Ascending aorta (tissue), 2 donors: ENCODE measurements around the gene PIWIL1. TPM values are rescaled to one million over a fixed set of nuclear protein-coding genes. Genes with fewer than 3 reads are reported as not detected.

Experiments used
- DNase-seq, 2 donors: peaks; one replicate each; pipeline ENCODE4 v3.0.0-alpha.2; 2019; ENCODE audit warnings: low spot score in 2 of 2
- H3K27ac ChIP-seq, 2 donors: fragments of 200-600 bp; sonication (generic); one replicate each; pipeline ENCODE4 v1.5.1; 2016 to 2017; ENCODE audit warnings: mild to moderate bottlenecking in 1 of 2
- H3K27me3 ChIP-seq: fragments of 200-600 bp; sonication (generic); one replicate; pipeline ENCODE4 v1.5.1; 2017
- H3K36me3 ChIP-seq, 2 donors: fragments of 200-600 bp; sonication (generic); one replicate each; pipeline ENCODE4 v1.5.1; 2016
- H3K4me1 ChIP-seq, 2 donors: fragments of 200-600 bp; sonication (generic); one replicate each; pipeline ENCODE4 v1.5.1; 2016 to 2017; ENCODE audit warnings: mild to moderate bottlenecking in 1 of 2
- H3K4me3 ChIP-seq, 2 donors: fragments of 200-600 bp; sonication (generic); one replicate each; pipeline ENCODE4 v1.5.1; 2016 to 2017; ENCODE audit warnings: mild to moderate bottlenecking in 1 of 2
- H3K9me3 ChIP-seq, 2 donors: fragments of 200-600 bp; sonication (generic); one replicate each; pipeline ENCODE4 v1.5.1; 2016
- CTCF ChIP-seq, 3 experiments: fragments of 200-600 bp in 2 of 3; fragments of 450-650 bp in 1 of 3; sonication (generic) in 2 of 3; IDR thresholded peaks; one replicate each; pipeline ENCODE4 v1.5.1; 2016 to 2019; ENCODE audit warnings: antibody characterized with exemption in 3 of 3, mild to moderate bottlenecking in 1 of 3, moderate library complexity in 1 of 3
- intact Hi-C: fragments of 100-400 bp; cut with DNase I; formaldehyde crosslinking; loops from one replicate; pipeline ENCODE4 v1.15.1; 2023
- total RNA-seq: library from RNA; depleted of rRNA; stranded (reverse); fragments of >200 nt; gene quantifications from one replicate; pipeline ENCODE4 v1.1.0, GENCODE V29; 2016

PIWIL1 gene
- total RNA-seq, 1 donor from 2014 or later, result not detected

- Histone ChIP-seq H3K27ac (no peak overlapping the region), H3K4me3 (no peak overlapping the region), H3K9me3 (no peaks in the 10 kb centered on the region), H3K27me3 (no peaks in the 10 kb centered on the region), H3K36me3 (no peaks in the 10 kb centered on the region), H3K4me1 (no peaks in the 10 kb centered on the region)
- intact Hi-C loops, result no loop called here
- DNase-seq, result no peak
- no peak for TF ChIP-seq CTCF (IDR thresholded peaks at IDR 0.05)
Measured at GRCh38 chr12:130299574-130299973, 38.1 kb upstream of the PIWIL1 start.

DNA sequence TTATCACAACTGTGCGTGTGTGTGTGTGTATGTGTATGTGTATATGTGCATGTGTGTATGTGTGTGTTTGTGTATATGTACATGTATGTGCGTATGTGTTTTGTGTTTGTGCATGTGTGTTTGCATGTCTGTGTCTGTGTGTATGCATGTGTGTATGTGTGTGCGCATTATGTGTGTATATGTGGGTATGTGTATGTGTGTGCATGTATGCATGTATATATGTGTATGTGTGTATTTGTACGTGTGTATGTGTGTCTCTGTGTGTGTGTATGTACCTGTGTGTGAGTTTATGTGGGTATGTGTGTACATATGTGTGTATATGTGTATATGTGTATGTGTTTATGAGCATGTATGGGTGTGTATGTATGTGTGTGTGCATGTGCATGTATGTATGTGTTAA is 37.6 kb upstream of the PIWIL1 start:
- Histone ChIP-seq H3K36me3 (no peaks in the 10 kb centered on the region), H3K4me3 (no peak overlapping the region), H3K27me3 (no peaks in the 10 kb centered on the region), H3K27ac (no peak overlapping the region), H3K4me1 (no peaks in the 10 kb centered on the region), H3K9me3 (no peaks in the 10 kb centered on the region)
- TF ChIP-seq CTCF (IDR thresholded peaks at IDR 0.05), result no peak
- intact Hi-C loops, result no loop called here
- DNase-seq, result no peak

DNA sequence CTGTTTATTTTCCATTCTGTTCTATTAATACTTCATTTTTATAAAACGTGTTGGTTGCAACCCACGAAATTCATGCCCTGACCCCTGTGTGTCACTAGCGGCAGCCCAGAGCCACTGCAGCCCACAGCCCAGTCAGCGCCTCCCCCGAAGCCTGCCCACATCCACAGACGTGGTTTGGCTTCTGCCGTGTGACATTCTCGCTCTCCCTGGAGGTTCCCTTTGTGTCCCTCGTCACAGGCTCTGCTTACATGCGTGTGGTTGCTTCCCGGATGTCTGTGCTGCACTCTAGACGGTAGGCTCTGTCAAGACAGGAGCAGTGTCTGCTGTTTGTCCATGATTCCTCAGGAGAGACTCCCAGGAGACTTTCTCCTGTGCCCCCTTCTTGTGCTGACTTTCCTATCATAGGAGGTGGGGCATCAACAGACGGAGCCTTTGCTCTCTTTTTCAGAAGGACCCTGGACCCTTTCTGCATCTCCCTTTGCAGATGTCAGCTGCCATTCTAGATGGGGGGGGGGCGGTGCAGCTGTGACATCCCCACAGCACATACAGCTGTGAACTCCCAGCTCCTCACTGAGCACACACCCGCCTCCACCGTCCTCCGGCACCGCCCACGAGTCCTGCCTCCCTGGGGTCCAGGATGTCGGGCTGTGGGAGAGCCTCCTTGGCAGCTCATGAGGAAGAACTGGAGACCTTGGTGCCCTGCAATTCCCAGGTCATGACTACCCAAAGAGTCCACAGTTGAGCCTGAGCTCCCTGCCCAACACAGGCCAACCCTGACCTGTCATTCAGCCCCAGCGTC is 36.8 kb upstream of the PIWIL1 start:
- no peak for TF ChIP-seq CTCF (IDR thresholded peaks at IDR 0.05)
- no peak for DNase-seq

GRCh38 chr12:130301559-130301958 is 36.1 kb upstream of the PIWIL1 start:
- no peak overlapping the region for H3K27ac ChIP-seq
- H3K4me1 ChIP-seq, result no peaks in the 10 kb centered on the region
- H3K36me3 ChIP-seq, result no peaks in the 10 kb centered on the region
- H3K4me3 ChIP-seq, result no peak overlapping the region
- no peak for DNase-seq
- H3K27me3 ChIP-seq, result no peaks in the 10 kb centered on the region
- H3K9me3 ChIP-seq, result no peaks in the 10 kb centered on the region
- TF ChIP-seq CTCF (IDR thresholded peaks at IDR 0.05), result no peak
- intact Hi-C loops, result no loop called here

More for the DNA sequence above, 36.8 kb upstream of the PIWIL1 start:
- H3K9me3 ChIP-seq, result no peaks in the 10 kb centered on the region
- no peaks in the 10 kb centered on the region for H3K36me3 ChIP-seq
- no peaks in the 10 kb centered on the region for H3K4me1 ChIP-seq
- H3K27me3 ChIP-seq, result no peaks in the 10 kb centered on the region
- no peak overlapping the region for H3K4me3 ChIP-seq
- no peak overlapping the region for H3K27ac ChIP-seq
- intact Hi-C loops, result no loop called here

GRCh38 chr12:130303781-130304180 is 33.9 kb upstream of the PIWIL1 start:
- DNase-seq, result no peak
- intact Hi-C loops, result no loop called here
- Histone ChIP-seq H3K36me3 (no peaks in the 10 kb centered on the region), H3K27ac (no peak overlapping the region), H3K4me3 (no peak overlapping the region), H3K9me3 (no peaks in the 10 kb centered on the region), H3K27me3 (no peaks in the 10 kb centered on the region), H3K4me1 (no peaks in the 10 kb centered on the region)
- no peak for TF ChIP-seq CTCF (IDR thresholded peaks at IDR 0.05)
